Esophagus mucosa (tissue), 1 donor: ENCODE results near the gene SPACDR. TPM values are rescaled to one million over a fixed set of nuclear protein-coding genes. Genes with fewer than 3 reads are reported as not detected.

ENCODE experiments used
- ATAC-seq: fragments of 200-7000 bp; cut with Tn5 transposase; one replicate; pipeline ENCODE4 v1.9.1; 2020
- total RNA-seq: library from RNA; stranded (reverse); gene quantifications from one replicate; pipeline ENCODE4 v1.2.4, GENCODE V29; 2023
- donor health status: DM: yes; HTN: yes; CAD: no.

The SPACDR gene
- total RNA-seq, 1 donor from 2014 or later: 0.24 TPM

GRCh38 chr7:100407285-100408180 is 56.5 kb downstream of the SPACDR start:
- ATAC-seq: peak; percentile 80

DNA sequence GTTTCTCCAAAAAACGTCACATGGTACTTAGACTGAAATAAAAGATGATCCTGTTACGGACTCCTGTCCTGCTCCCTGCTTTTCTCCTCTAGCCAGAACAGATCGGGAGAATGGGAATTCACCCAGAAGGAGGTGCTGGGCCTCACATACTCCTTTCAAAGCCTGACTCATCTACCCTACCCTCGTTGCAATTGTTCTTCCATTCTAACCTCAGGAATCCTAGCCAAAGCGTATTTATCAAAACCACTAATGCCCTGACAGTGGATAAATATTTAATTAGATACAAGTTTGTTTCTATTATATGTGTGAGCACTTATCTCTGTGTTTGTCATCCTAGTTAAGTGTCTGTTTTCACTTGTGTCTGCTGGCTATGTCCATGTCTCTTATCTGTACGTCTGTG is 57.3 kb downstream of the SPACDR start:
- ATAC-seq: peak; percentile 67

Other genes starting within 250 kb of the SPACDR start
- gene PVRIG, start 244.3 kb downstream of the SPACDR start, total RNA-seq: 0.36 TPM
- not detected for gene SPDYE3, start 156.6 kb downstream of the SPACDR start, total RNA-seq
- 15.0 TPM for gene PILRB, start 106.1 kb downstream of the SPACDR start, total RNA-seq
- 2.7 TPM for gene PILRA, start 90.8 kb downstream of the SPACDR start, total RNA-seq
- gene ZCWPW1, start 35.6 kb downstream of the SPACDR start, total RNA-seq: 1.4 TPM
- 22.3 TPM for gene MEPCE, start 34.4 kb downstream of the SPACDR start, total RNA-seq
- gene PPP1R35, start 27.8 kb downstream of the SPACDR start, total RNA-seq: 27.4 TPM
- gene TSC22D4, start 15.0 kb upstream of the SPACDR start, total RNA-seq: 31.1 TPM
- gene NYAP1, start 19.7 kb upstream of the SPACDR start, total RNA-seq: 0.16 TPM
- gene AGFG2, start 74.9 kb upstream of the SPACDR start, total RNA-seq: 19.5 TPM
- gene SAP25, start 109.6 kb upstream of the SPACDR start, total RNA-seq: 0.32 TPM
- 19.3 TPM for gene LRCH4, start 121.9 kb upstream of the SPACDR start, total RNA-seq
- 0.32 TPM for gene FBXO24, start 122.1 kb upstream of the SPACDR start, total RNA-seq
- 5.2 TPM for gene PCOLCE, start 138.1 kb upstream of the SPACDR start, total RNA-seq
- 23.2 TPM for gene MOSPD3, start 148.3 kb upstream of the SPACDR start, total RNA-seq
- 0.68 TPM for gene TFR2, start 177.3 kb upstream of the SPACDR start, total RNA-seq
- not detected for gene ACTL6B, start 192.2 kb upstream of the SPACDR start, total RNA-seq
- gene GNB2, start 209.5 kb upstream of the SPACDR start, total RNA-seq: 289 TPM
- 10.4 TPM for gene GIGYF1, start 230.0 kb upstream of the SPACDR start, total RNA-seq
- 33.4 TPM for gene POP7, start 241.9 kb upstream of the SPACDR start, total RNA-seq